HG03575 (cell line): ENCODE measurements around the gene TP53AIP1.

Experiments
- ATAC-seq: cut with Tn5 transposase; IDR thresholded peaks from one replicate; pipeline ENCODE4 v1.9.1; 2021; ENCODE audit not compliant: unreplicated experiment, insufficient number of reproducible peaks, low FRiP score; ENCODE audit errors: extremely low read depth

Gene TP53AIP1

GRCh38 chr11:128947773-128948172 is 5.1 kb upstream of the TP53AIP1 start:
- ATAC-seq: no peak

GRCh38 chr11:128946648-128947047 is 4.0 kb upstream of the TP53AIP1 start:
- no peak for ATAC-seq

GRCh38 chr11:128943428-128943976 is 831 bp upstream of the TP53AIP1 start:
- no peak for ATAC-seq

DNA sequence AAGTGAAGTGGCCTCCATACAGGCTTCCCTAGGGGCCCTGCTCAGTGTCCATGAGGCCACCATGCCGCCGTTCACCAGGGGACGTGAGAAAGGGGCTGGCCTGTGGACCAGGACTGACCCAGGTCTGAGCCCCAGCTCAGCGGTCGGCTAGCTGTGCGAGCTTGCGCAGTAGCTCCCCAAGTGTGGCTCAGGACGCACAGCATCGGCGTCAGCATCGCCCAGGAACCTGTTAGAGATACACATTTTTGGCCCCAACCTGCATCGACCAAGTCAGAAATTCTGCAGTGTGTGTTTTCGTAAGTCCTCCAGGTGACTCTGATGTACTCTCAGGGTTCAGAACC is 429 bp downstream of the TP53AIP1 start:
- ATAC-seq: no peak

DNA sequence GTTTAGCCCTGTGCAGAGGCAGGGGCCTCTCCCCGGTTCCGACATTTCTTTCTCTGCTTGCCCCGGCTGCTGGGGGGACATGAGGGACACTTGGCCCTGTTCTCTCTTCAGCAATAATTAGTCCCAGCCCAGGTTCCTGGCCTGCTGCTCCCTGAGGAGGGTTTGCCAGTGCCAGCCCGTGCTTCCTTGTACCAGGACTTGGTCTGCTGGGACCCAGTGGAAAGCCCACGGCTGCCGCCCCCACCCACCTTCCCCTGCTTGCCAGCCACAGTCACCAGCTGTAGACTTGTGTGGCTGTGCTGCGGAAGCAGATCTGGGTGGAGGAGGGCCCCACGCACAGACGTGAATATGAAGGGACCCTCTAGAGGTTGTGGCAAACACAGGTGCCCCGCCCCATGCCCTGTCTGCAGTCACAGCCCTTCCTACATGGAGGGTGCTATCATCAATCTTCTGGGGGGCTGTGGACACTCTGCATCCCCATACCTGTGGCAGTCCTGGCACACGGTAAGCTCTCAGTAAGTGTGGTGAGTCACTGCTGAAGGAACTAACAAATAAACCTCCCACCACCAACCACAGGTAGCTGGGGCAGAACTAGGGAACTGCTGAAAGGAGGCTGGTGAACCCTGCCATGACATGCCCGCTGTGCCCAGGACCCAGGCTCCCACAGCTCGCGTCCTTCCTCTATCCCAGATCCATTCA is 949 bp downstream of the TP53AIP1 start:
- ATAC-seq: no peak

- no peak for ATAC-seq
Observed at GRCh38 chr11:128941110-128941509, 1.6 kb downstream of the TP53AIP1 start.

- no peak for ATAC-seq
Observed at GRCh38 chr11:128940603-128941002, 2.1 kb downstream of the TP53AIP1 start.

GRCh38 chr11:128940156-128940555 is 2.5 kb downstream of the TP53AIP1 start:
- ATAC-seq: no peak

GRCh38 chr11:128939591-128939990 is 3.1 kb downstream of the TP53AIP1 start:
- no peak for ATAC-seq

DNA sequence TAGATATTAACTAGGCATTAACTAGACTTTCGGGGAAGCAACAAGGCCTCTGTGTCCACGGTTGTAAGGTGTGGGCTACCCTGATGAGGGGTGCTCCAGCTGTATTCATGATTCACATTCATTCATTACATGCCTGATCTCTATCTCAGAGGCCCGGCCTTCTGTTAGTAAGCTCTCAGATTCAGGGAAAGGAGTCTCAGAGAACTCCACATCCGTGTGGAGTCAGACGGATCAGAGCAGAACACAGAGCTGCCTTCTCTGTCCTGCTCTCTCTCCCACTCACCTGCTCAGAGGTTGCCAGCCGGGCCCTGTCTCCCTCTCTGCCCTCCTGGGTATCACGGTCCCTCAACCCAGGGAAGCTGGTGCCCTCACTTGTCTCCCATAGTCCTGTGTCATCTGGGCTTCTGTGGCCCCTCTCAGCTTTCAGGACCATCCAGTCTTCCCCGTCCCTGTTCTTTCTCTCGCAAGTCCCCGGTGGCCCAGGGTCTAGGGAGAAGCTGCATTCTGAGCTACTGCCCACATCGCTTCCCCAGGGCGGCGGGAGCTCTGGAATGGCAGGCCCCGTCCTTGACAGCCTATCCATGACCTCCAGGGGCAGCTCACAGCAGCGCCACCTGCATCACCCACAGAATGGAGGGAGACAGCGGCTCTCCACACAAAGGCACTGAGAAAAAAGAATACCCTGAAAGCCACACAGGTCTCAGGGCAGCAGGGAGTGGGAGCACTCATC is 4.3 kb downstream of the TP53AIP1 start:
- ATAC-seq: no peak

DNA sequence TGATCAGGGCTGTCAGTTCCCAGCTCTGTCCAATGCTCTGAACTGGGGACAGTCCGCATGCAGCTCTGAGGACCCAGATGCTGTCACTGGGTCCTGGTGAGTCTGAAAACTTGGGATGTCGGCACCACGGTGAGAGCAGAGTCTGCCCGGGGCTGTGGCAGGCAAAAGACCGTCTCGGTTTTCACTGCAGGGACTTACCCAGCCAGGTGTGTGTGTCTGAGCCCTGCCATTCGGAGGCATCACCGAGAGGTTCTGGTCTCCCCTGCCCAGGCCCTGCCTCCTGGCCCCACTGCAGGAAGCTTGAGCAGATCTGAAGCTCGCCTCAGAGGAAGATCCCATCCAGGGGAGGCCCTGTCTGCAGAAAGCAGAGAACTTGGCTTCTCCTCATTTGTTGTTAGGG is 5.2 kb downstream of the TP53AIP1 start:
- ATAC-seq: no peak

- no peak for ATAC-seq
Observed at GRCh38 chr11:128936606-128937251, 5.9 kb downstream of the TP53AIP1 start.

DNA sequence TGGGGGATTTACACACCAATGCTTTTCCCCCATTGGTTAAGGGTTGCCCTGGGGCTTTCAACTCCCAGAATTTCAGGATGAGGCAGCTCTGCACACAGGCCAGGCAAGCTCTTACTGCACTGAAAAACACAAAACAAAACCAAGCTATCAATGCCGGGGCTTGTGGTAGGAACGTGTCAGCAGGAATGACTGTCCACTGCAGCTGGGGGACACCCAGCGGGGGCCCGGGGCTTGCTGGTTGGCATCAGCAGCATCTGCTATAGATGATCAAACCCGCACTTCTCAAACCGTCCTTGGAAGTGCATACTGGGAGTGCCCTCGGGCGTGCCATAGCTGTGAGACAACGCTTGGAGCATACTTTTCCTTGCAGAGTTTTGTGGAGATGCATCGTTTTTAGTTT is 7.7 kb downstream of the TP53AIP1 start:
- ATAC-seq: no peak

GRCh38 chr11:128934351-128934750 is 8.3 kb downstream of the TP53AIP1 start:
- no peak for ATAC-seq

- no peak for ATAC-seq
Observed at GRCh38 chr11:128933481-128934178, 9.0 kb downstream of the TP53AIP1 start.

- ATAC-seq: no peak
Observed at GRCh38 chr11:128931668-128932067, 11.0 kb downstream of the TP53AIP1 start.

GRCh38 chr11:128931066-128931465 is 11.6 kb downstream of the TP53AIP1 start:
- no peak for ATAC-seq

DNA sequence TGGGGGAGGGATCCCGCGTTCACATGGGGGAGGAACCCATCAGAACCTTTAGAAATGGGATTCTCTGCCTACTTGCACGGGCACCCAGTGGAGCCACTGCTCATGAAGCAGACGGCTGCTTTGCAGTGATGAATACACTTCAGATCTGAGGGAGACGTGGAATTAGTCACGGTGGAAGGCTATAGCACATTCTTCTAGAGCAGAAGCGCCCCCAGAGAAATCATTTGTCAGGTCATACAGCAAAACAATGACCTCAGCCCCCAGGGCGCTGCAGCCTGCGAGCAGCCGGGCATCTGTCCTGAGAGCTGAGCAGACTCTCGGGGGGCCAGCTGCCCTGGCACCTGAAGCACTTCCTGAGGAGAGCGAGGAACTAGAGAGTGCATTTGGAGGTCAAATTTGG is 12.7 kb downstream of the TP53AIP1 start:
- no peak for ATAC-seq

- no peak for ATAC-seq
Observed at GRCh38 chr11:128929468-128929867, 13.2 kb downstream of the TP53AIP1 start.
